Measurements from ENCODE around the gene DNAL4. TPM values are rescaled to one million over a fixed set of nuclear protein-coding genes. Genes with fewer than 3 reads are reported as not detected.

The DNAL4 gene
- total RNA-seq, 1 donor, result 3.0 TPM

DNA sequence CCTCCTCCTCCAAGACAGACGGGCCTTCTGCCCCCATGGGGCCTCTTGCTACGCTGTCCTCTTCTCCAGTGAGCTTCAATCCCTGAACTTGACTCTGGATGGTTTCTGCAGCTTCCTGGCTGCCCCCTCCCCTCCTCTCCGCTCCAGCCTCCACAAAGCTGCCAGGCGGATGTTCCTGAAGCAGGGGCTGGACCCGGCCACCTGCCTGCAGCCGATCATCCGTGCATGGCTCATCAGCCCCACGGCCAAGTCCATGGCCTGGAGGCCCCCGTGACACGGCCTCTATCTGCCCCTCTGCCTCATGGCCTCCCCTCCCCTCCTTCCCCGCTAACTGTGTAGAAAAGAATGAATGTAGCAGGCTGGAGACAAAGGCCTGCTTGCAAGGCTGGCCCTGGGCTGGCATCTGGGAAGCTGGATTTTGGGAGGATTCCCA, 31.4 kb downstream of the DNAL4 start:
- no peaks in the 10 kb centered on the region for H3K27me3 ChIP-seq (ENCODE audit: insufficient read depth, low read length)
- H3K4me1 ChIP-seq (ENCODE audit: insufficient read depth, low read length), result peaks cover 23% of the 10 kb centered on the region
- H3K4me3 ChIP-seq (ENCODE audit: low read length), result no peak overlapping the region
- H3K9me3 ChIP-seq (ENCODE audit: low read depth, low read length), result no peaks in the 10 kb centered on the region

- Histone ChIP-seq H3K9me3 (ENCODE audit: low read depth, low read length) (no peaks in the 10 kb centered on the region), H3K4me3 (ENCODE audit: low read length) (no peak overlapping the region), H3K4me1 (ENCODE audit: insufficient read depth, low read length) (peaks cover 33% of the 10 kb centered on the region), H3K27me3 (ENCODE audit: insufficient read depth, low read length) (no peaks in the 10 kb centered on the region)
Observed at GRCh38 chr22:38761202-38762162, 32.5 kb downstream of the DNAL4 start.

- H3K4me1 ChIP-seq (ENCODE audit: insufficient read depth, low read length), result peaks cover 38% of the 10 kb centered on the region
- no peaks in the 10 kb centered on the region for H3K27me3 ChIP-seq (ENCODE audit: insufficient read depth, low read length)
- H3K4me3 ChIP-seq (ENCODE audit: low read length), result no peak overlapping the region
- H3K9me3 ChIP-seq (ENCODE audit: low read depth, low read length), result no peaks in the 10 kb centered on the region
Observed at GRCh38 chr22:38760477-38761201, 33.3 kb downstream of the DNAL4 start.

GRCh38 chr22:38759005-38759404, 34.9 kb downstream of the DNAL4 start:
- peaks cover 42% of the 10 kb centered on the region for H3K4me1 ChIP-seq (ENCODE audit: insufficient read depth, low read length)
- no peaks in the 10 kb centered on the region for H3K27me3 ChIP-seq (ENCODE audit: insufficient read depth, low read length)
- no peaks in the 10 kb centered on the region for H3K9me3 ChIP-seq (ENCODE audit: low read depth, low read length)
- H3K4me3 ChIP-seq (ENCODE audit: low read length), result no peak overlapping the region

GRCh38 chr22:38758276-38758945, 35.5 kb downstream of the DNAL4 start:
- no peak overlapping the region for H3K4me3 ChIP-seq (ENCODE audit: low read length)
- peaks cover 48% of the 10 kb centered on the region for H3K4me1 ChIP-seq (ENCODE audit: insufficient read depth, low read length)
- H3K9me3 ChIP-seq (ENCODE audit: low read depth, low read length), result no peaks in the 10 kb centered on the region
- no peaks in the 10 kb centered on the region for H3K27me3 ChIP-seq (ENCODE audit: insufficient read depth, low read length)

DNA sequence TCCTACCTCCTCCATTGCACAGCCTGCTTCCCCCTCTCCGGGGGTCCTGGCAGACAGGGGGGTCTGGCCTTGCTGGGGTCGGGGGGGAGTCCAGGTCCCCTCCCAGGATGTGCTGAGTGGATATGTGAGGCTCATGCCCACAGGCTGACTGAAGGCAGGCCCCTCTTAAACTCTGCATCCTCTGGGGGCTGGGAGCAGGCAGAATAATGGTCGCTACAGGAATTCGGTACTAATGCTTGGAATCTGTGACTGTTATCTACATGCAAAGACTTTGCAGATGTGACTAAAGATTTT, 36.5 kb downstream of the DNAL4 start:
- H3K27me3 ChIP-seq (ENCODE audit: insufficient read depth, low read length), result no peaks in the 10 kb centered on the region

GRCh38 chr22:38756711-38757463, 37.1 kb downstream of the DNAL4 start:
- Histone ChIP-seq H3K9me3 (ENCODE audit: low read depth, low read length) (no peaks in the 10 kb centered on the region), H3K4me1 (ENCODE audit: insufficient read depth, low read length) (peaks cover 63% of the 10 kb centered on the region), H3K27me3 (ENCODE audit: insufficient read depth, low read length) (no peaks in the 10 kb centered on the region), H3K4me3 (ENCODE audit: low read length) (peak overlapping the region; percentile 93)

More for the DNA sequence above, 36.5 kb downstream of the DNAL4 start:
- H3K4me1 ChIP-seq (ENCODE audit: insufficient read depth, low read length), result peaks cover 58% of the 10 kb centered on the region
- H3K4me3 ChIP-seq (ENCODE audit: low read length), result no peak overlapping the region
- no peaks in the 10 kb centered on the region for H3K9me3 ChIP-seq (ENCODE audit: low read depth, low read length)

DNA sequence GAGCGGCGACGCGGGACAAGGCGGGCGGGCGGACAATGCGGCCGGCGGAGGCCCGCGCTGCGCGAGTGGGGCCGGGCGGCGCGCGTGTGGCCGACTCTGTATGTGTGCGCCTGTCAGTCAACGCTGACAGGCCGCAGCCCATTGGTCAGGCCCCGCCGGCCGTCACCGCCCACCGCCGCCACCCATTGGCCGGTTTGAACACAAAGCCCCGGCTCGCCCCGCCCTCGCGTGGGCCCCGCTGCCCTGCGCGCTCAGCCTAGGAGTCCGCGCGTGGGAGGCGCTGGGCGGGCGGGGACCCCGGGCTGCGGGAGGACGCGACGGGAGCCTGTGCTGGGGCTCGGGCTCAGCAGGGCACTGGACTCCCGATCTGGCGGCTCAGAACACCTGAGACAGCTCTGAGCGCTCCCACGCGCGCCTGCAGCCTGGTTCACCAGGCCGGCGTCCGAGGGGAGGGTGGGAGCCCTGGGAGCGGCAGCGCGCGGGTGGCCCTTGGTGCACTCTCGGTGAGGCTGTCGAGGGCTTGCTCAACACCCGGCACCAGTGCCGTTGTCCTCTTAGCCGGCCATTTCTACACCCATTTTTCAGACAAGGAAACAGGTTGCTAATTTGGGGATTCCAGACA, 37.9 kb downstream of the DNAL4 start, which contains the start of gene SUN2:
TSS of gene SUN2 (minus strand) at position 88 of the 622 bp plus-strand sequence. CDS start 3,370 bp downstream, outside the sequence.
- Histone ChIP-seq H3K27me3 (ENCODE audit: insufficient read depth, low read length) (no peaks in the 10 kb centered on the region), H3K4me3 (ENCODE audit: low read length) (peak within 1 kb of the TSS; percentile 93), H3K9me3 (ENCODE audit: low read depth, low read length) (no peaks in the 10 kb centered on the region), H3K4me1 (ENCODE audit: insufficient read depth, low read length) (peaks cover 69% of the 10 kb centered on the region)

GRCh38 chr22:38755155-38755910, 38.6 kb downstream of the DNAL4 start:
- Histone ChIP-seq H3K27me3 (ENCODE audit: insufficient read depth, low read length) (no peaks in the 10 kb centered on the region), H3K4me3 (ENCODE audit: low read length) (peak overlapping the region; percentile 93), H3K9me3 (ENCODE audit: low read depth, low read length) (no peaks in the 10 kb centered on the region), H3K4me1 (ENCODE audit: insufficient read depth, low read length) (peaks cover 71% of the 10 kb centered on the region)

- H3K4me1 ChIP-seq (ENCODE audit: insufficient read depth, low read length), result peaks cover 77% of the 10 kb centered on the region
- no peaks in the 10 kb centered on the region for H3K9me3 ChIP-seq (ENCODE audit: low read depth, low read length)
- peak overlapping the region; percentile 93 for H3K4me3 ChIP-seq (ENCODE audit: low read length)
- no peaks in the 10 kb centered on the region for H3K27me3 ChIP-seq (ENCODE audit: insufficient read depth, low read length)
Observed at GRCh38 chr22:38754751-38755154, 39.2 kb downstream of the DNAL4 start.

- Histone ChIP-seq H3K9me3 (ENCODE audit: low read depth, low read length) (no peaks in the 10 kb centered on the region), H3K4me3 (ENCODE audit: low read length) (peak overlapping the region; percentile 93), H3K4me1 (ENCODE audit: insufficient read depth, low read length) (peaks cover 81% of the 10 kb centered on the region), H3K27me3 (ENCODE audit: insufficient read depth, low read length) (no peaks in the 10 kb centered on the region)
Observed at GRCh38 chr22:38753948-38754750, 39.8 kb downstream of the DNAL4 start.

GRCh38 chr22:38751422-38752346, 42.3 kb downstream of the DNAL4 start:
- Histone ChIP-seq H3K27me3 (ENCODE audit: insufficient read depth, low read length) (no peaks in the 10 kb centered on the region), H3K4me1 (ENCODE audit: insufficient read depth, low read length) (peaks cover 65% of the 10 kb centered on the region), H3K4me3 (ENCODE audit: low read length) (peak overlapping the region; percentile 18), H3K9me3 (ENCODE audit: low read depth, low read length) (no peaks in the 10 kb centered on the region)

Measured in mononuclear cell (primary cell).